ENCODE measurements around the gene CD151.

DNA sequence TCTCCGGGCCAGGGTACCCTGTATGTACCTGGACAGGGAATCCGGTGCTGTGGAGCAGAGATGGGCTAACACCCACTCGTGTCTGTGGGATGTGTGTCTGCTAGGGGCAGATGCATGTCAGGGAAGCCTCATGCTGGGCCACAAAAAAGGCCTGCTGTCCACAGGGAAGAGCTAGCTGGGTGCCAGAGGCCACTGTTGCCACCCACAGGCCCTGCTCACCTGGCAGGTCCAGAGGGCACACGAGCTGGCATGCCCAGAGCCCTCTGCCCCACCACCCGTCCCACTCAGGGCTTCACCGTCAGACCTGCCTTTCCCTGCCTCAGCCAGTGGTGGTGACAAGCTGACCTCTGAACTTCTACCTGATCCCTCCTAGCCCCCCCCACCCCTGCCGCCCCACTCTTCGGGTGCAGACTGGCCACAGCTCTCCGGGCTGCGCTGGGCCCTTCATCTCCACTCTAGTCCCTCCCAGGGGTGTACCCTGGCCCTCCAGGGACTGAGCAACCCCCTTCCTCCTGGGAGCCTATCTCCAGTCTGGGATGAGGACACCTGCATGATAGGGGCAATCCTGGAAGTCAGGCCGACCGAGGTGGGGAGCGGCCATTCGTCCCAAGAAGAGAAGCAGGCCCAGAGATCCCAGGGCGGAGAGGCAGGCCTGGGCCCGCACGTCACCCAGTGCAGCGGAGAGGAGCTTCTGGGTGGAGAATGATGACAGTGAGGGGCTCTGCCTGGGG is 36.0 kb upstream of the CD151 start:
- TF ChIP-seq, protein P1, sequence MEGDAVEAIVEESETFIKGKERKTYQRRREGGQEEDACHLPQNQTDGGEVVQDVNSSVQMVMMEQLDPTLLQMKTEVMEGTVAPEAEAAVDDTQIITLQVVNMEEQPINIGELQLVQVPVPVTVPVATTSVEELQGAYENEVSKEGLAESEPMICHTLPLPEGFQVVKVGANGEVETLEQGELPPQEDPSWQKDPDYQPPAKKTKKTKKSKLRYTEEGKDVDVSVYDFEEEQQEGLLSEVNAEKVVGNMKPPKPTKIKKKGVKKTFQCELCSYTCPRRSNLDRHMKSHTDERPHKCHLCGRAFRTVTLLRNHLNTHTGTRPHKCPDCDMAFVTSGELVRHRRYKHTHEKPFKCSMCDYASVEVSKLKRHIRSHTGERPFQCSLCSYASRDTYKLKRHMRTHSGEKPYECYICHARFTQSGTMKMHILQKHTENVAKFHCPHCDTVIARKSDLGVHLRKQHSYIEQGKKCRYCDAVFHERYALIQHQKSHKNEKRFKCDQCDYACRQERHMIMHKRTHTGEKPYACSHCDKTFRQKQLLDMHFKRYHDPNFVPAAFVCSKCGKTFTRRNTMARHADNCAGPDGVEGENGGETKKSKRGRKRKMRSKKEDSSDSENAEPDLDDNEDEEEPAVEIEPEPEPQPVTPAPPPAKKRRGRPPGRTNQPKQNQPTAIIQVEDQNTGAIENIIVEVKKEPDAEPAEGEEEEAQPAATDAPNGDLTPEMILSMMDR (conservative IDR thresholded peaks at IDR 0.05): no peak
- no peak for TF ChIP-seq ZFX (IDR thresholded peaks at IDR 0.05)
